SK-N-SH (cell line): ENCODE measurements around the gene HEMK1. TPM values are rescaled to one million over a fixed set of nuclear protein-coding genes. Genes with fewer than 3 reads are reported as not detected.

Source experiments
- CTCF ChIA-PET: fragments of 300-600, 350-600 bp; formaldehyde crosslinking; extraction: SDS; loops from one replicate; lab custom pipeline; 2021; lab: Yijun Ruan, JAX
- POLR2A ChIA-PET: fragments of 350-600 bp; sonication (Branson Sonifier 250); formaldehyde crosslinking; extraction: SDS; loops from one replicate; lab custom pipeline; 2020; ENCODE audit warnings: antibody characterized with exemption, inconsistent platforms; lab: Yijun Ruan, JAX
- DNase-seq: peaks from one replicate; pipeline ENCODE4 v3.0.0; 2012
- H2AFZ ChIP-seq: fragments of 200-600 bp; sonication (generic); 2 replicates; pipeline ENCODE4 v1.8.1; 2016; ENCODE audit warnings: antibody characterized with exemption, mild to moderate bottlenecking, low read depth
- H3F3A ChIP-seq: fragments of 200-600 bp; sonication (generic); replicated peaks from 2 replicates; pipeline ENCODE3; 2016; ENCODE audit warnings: antibody characterized with exemption, mild to moderate bottlenecking; ENCODE audit not compliant: insufficient read depth
- H3K27ac ChIP-seq, 2 experiments: fragments of 200-500 bp in 1 of 2; fragments of 200-600 bp in 1 of 2; sonication (Bioruptor generic) in 1 of 2; sonication (generic), shearing (Covaris generic) in 1 of 2; 2 replicates each; pipeline versions ENCODE4 v1.5.1 to v1.6.1; 2014 to 2016; ENCODE audit warnings: low read depth in 2 of 2, inconsistent platforms in 1 of 2, low read length in 1 of 2, mild to moderate bottlenecking in 1 of 2, mixed read lengths in 1 of 2
- H3K27me3 ChIP-seq: fragments of 200-600 bp; sonication (generic), shearing (Covaris generic); 2 replicates; pipeline ENCODE4 v1.6.1; 2016; ENCODE audit warnings: mixed run types; ENCODE audit not compliant: insufficient read depth
- H3K36me3 ChIP-seq, 2 experiments: fragments of 200-500 bp in 1 of 2; fragments of 200-600 bp in 1 of 2; sonication (Bioruptor generic) in 1 of 2; sonication (generic) in 1 of 2; replicated peaks in 1 of 2; 2 replicates each; pipeline versions ENCODE3 to v1.5.1; 2014 to 2016; ENCODE audit warnings: low read length in 1 of 2, mild to moderate bottlenecking in 1 of 2; ENCODE audit not compliant: insufficient read depth in 2 of 2, control insufficient read depth in 1 of 2
- H3K4me1 ChIP-seq, 2 experiments: fragments of 200-500 bp in 1 of 2; fragments of 200-600 bp in 1 of 2; sonication (Bioruptor generic) in 1 of 2; sonication (generic), shearing (Covaris generic) in 1 of 2; 2 replicates each; pipeline versions ENCODE4 v1.5.1 to v1.6.1; 2014 to 2016; ENCODE audit warnings: low read depth in 1 of 2, low read length in 1 of 2, mixed run types in 1 of 2; ENCODE audit not compliant: insufficient read depth in 2 of 2, control insufficient read depth in 1 of 2
- H3K4me2 ChIP-seq: fragments of 200-600 bp; sonication (generic), shearing (Covaris generic); 2 replicates; pipeline ENCODE4 v1.6.1; 2017; ENCODE audit warnings: mixed run types
- H3K4me3 ChIP-seq, 2 experiments: fragments of 200-500 bp in 1 of 2; fragments of 200-600 bp in 1 of 2; sonication (Bioruptor generic) in 1 of 2; sonication (generic), shearing (Covaris generic) in 1 of 2; 2 replicates each; pipeline versions ENCODE4 v1.5.1 to v1.8.1; 2014 to 2016; ENCODE audit warnings: low read depth in 2 of 2, inconsistent platforms in 1 of 2, low read length in 1 of 2, mild to moderate bottlenecking in 1 of 2, mixed read lengths in 1 of 2, moderate library complexity in 1 of 2
- H3K79me2 ChIP-seq: fragments of 200-600 bp; sonication (generic); 2 replicates; pipeline ENCODE4 v1.8.1; 2017; ENCODE audit warnings: mild to moderate bottlenecking; ENCODE audit not compliant: insufficient read depth
- H3K9ac ChIP-seq: fragments of 200-600 bp; sonication (generic); 2 replicates; pipeline ENCODE4 v1.6.1; 2017; ENCODE audit warnings: mixed run types
- H3K9me2 ChIP-seq: fragments of 200-600 bp; sonication (generic); 2 replicates; pipeline ENCODE4 v1.6.1; 2017; ENCODE audit warnings: mixed run types
- H3K9me3 ChIP-seq: fragments of 200-600 bp; sonication (generic); 2 replicates; pipeline ENCODE4 v1.6.1; 2017; ENCODE audit warnings: mixed run types, mild to moderate bottlenecking, moderate library complexity
- H4K20me1 ChIP-seq: fragments of 200-600 bp; sonication (generic); 2 replicates; pipeline ENCODE4 v1.6.1; 2017; ENCODE audit warnings: mild to moderate bottlenecking, mixed run types; ENCODE audit not compliant: insufficient read depth
- ELF1 ChIP-seq: IDR thresholded peaks from 2 replicates; pipeline ENCODE4 v1.4.0; 2012
- FOXM1 ChIP-seq: IDR thresholded peaks from 2 replicates; pipeline ENCODE4 v1.4.0; 2012; ENCODE audit warnings: low read depth, mild to moderate bottlenecking
- JUND ChIP-seq: IDR thresholded peaks from 2 replicates; pipeline ENCODE4 v1.4.0; 2012
- POLR2AphosphoS5 ChIP-seq: IDR thresholded peaks from 2 replicates; pipeline ENCODE4 v1.6.1; 2012; ENCODE audit warnings: low read depth, low read length
- RCOR1 ChIP-seq: fragments of 150-350 bp; IDR thresholded peaks from 2 replicates; pipeline ENCODE4 v1.6.1; 2017; ENCODE audit warnings: antibody characterized with exemption, low read length
- RXRA ChIP-seq: IDR thresholded peaks from 2 replicates; pipeline ENCODE4 v1.4.0; 2012; ENCODE audit warnings: low read depth, mild to moderate bottlenecking, borderline replicate concordance
- SIN3A ChIP-seq: IDR thresholded peaks from 2 replicates; pipeline ENCODE4 v1.6.1; 2012; ENCODE audit warnings: low read depth, mild to moderate bottlenecking, low read length, moderate library complexity, borderline replicate concordance
- SMC3 ChIP-seq: IDR thresholded peaks from 2 replicates; pipeline ENCODE4 v1.6.1; 2012; ENCODE audit warnings: low read depth, low read length, improper control_type of control experiment
- TCF12 ChIP-seq: IDR thresholded peaks from 2 replicates; pipeline ENCODE4 v1.4.0; 2012
- WGBS: methylation state at CpG from one replicate; pipeline ENCODE4 v1.1.6; 2017; ENCODE audit warnings: low lambda C conversion rate; 5-methylcytosine and 5-hydroxymethylcytosine counted together
- polyA plus RNA-seq, 3 experiments: library from polyadenylated mRNA; depleted of rRNA; stranded (reverse); fragments of >200 nt; gene quantifications; 2 replicates each; pipeline ENCODE4 v1.2.3, GENCODE V29; 2012
- TF ChIP-seq, protein P1 (sequence below): IDR thresholded peaks from 2 replicates; pipeline ENCODE4; 2012
- TF ChIP-seq, protein P2 (sequence below): IDR thresholded peaks from 2 replicates; pipeline ENCODE4 v1.4.0; 2012; ENCODE audit warnings: low read depth
- TF ChIP-seq, protein P3 (sequence below): IDR thresholded peaks from 2 replicates; pipeline ENCODE4 v1.4.0; 2012; ENCODE audit warnings: low read depth, borderline replicate concordance

The HEMK1 gene
- polyA plus RNA-seq, 1 of the 3 experiments (the other 2 are of a cell fraction), result 15.4 TPM

- Histone ChIP-seq H3K27ac (no peak overlapping the region), H2AFZ (no peak overlapping the region), H3K27me3 (no peaks in the 10 kb centered on the region), H3K4me1 (no peaks in the 10 kb centered on the region), H3K9ac (no peak overlapping the region), H3K4me3 (no peak overlapping the region), H4K20me1 (no peaks in the 10 kb centered on the region), H3K9me2 (no peaks in the 10 kb centered on the region), H3K9me3 (no peaks in the 10 kb centered on the region), H3K36me3 (peaks cover 4 to 24% of the 10 kb centered on the region in 2 experiments), H3K79me2 (no peaks in the 10 kb centered on the region), H3F3A (no peaks in the 10 kb centered on the region), H3K4me2 (no peak overlapping the region)
- ChIA-PET CTCF (interaction anchor here (1.7 to 31.2 kb wide), 3 partner anchors 10 to 27 kb away, joined by 10 to 648 read pairs (median 16); partner anchors contain the start of genes CISH and MAPKAPK3), POLR2A (interaction anchor here (0.8 to 1.2 kb wide), 2 partner anchors 11 to 13 kb away, joined by 3 read pairs; partner anchors contain the start of gene HEMK1)
- 95% methylated on average over 5 of the region's 9 CpGs for WGBS
- TF ChIP-seq SIN3A (no peak), RXRA (no peak), SMC3 (no peak), TCF12 (no peak), FOXM1 (no peak), POLR2AphosphoS5 (no peak), JUND (no peak), RCOR1 (no peak)
- TF ChIP-seq, protein P1, sequence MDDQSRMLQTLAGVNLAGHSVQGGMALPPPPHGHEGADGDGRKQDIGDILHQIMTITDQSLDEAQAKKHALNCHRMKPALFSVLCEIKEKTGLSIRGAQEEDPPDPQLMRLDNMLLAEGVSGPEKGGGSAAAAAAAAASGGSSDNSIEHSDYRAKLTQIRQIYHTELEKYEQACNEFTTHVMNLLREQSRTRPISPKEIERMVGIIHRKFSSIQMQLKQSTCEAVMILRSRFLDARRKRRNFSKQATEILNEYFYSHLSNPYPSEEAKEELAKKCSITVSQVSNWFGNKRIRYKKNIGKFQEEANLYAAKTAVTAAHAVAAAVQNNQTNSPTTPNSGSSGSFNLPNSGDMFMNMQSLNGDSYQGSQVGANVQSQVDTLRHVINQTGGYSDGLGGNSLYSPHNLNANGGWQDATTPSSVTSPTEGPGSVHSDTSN, result no peak
- TF ChIP-seq, protein P2, sequence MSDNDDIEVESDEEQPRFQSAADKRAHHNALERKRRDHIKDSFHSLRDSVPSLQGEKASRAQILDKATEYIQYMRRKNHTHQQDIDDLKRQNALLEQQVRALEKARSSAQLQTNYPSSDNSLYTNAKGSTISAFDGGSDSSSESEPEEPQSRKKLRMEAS, result no peak
- TF ChIP-seq, protein P3, sequence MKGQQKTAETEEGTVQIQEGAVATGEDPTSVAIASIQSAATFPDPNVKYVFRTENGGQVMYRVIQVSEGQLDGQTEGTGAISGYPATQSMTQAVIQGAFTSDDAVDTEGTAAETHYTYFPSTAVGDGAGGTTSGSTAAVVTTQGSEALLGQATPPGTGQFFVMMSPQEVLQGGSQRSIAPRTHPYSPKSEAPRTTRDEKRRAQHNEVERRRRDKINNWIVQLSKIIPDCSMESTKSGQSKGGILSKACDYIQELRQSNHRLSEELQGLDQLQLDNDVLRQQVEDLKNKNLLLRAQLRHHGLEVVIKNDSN, result no peak
- no peak for DNase-seq
Observed at GRCh38 chr3:50582083-50582482, 12.8 kb downstream of the HEMK1 start.

- POLR2A ChIA-PET, result no interaction called here
Observed at GRCh38 chr3:50583897-50584296, 14.6 kb downstream of the HEMK1 start.

More at GRCh38 chr3:50583897-50584296, 14.6 kb downstream of the HEMK1 start:
- DNase-seq, result no peak
- H3F3A ChIP-seq, result peaks cover 2% of the 10 kb centered on the region
- H3K9ac ChIP-seq, result no peak overlapping the region
- no peaks in the 10 kb centered on the region for H3K9me3 ChIP-seq
- peaks cover 0 to 14% of the 10 kb centered on the region in 2 experiments for H3K36me3 ChIP-seq
- no peaks in the 10 kb centered on the region for H4K20me1 ChIP-seq
- no peak for TF ChIP-seq SIN3A
- TF ChIP-seq ELF1, result no peak
- TF ChIP-seq, all 33 proteins: peak for 0
- Histone ChIP-seq H3K4me2 (no peak overlapping the region), H3K27ac (no peak overlapping the region; a peak in 1 of 4 replicates), H3K79me2 (no peaks in the 10 kb centered on the region), H3K9me2 (no peaks in the 10 kb centered on the region), H3K27me3 (no peaks in the 10 kb centered on the region), H3K4me3 (no peak overlapping the region), H2AFZ (no peak overlapping the region), H3K4me1 (no peaks in the 10 kb centered on the region; a peak in 1 of 4 replicates)
- CTCF ChIA-PET, result interaction anchor here (1.7 to 31.2 kb wide), 2 partner anchors 12 to 25 kb away, joined by 10 to 648 read pairs; partner anchors contain the start of genes CISH and MAPKAPK3
- WGBS, result 90% methylated on average over 5 of the region's 6 CpGs
